Colonic mucosa (tissue), 4 donors: ENCODE measurements around the gene PRKAG2. TPM values are rescaled to one million over a fixed set of nuclear protein-coding genes. Genes with fewer than 3 reads are reported as not detected.

Source experiments
- DNase-seq: peaks from one replicate; pipeline ENCODE4 v3.0.0-alpha.2; 2020
- H3K27ac ChIP-seq: fragments of 200-600 bp; one replicate; pipeline ENCODE4 v1.8.0; 2021
- H3K27me3 ChIP-seq: fragments of 200-600 bp; one replicate; pipeline ENCODE4 v1.8.0; 2021
- H3K36me3 ChIP-seq: fragments of 200-600 bp; one replicate; pipeline ENCODE4 v1.8.0; 2021
- H3K4me1 ChIP-seq: fragments of 200-600 bp; one replicate; pipeline ENCODE4 v1.8.0; 2021; ENCODE audit warnings: mild to moderate bottlenecking
- H3K4me3 ChIP-seq: fragments of 200-600 bp; one replicate; pipeline ENCODE4 v1.8.0; 2021
- H3K9ac ChIP-seq, 2 donors: one replicate each; pipeline ENCODE4 v1.7.0; 2013; ENCODE audit warnings: control low read depth in 2 of 2, low read depth in 2 of 2, low read length in 2 of 2
- H3K9me3 ChIP-seq: fragments of 200-600 bp; one replicate; pipeline ENCODE4 v1.8.0; 2021
- intact Hi-C: fragments of 100-400 bp; cut with DNase I; formaldehyde crosslinking; loops from one replicate; pipeline ENCODE4 v1.14.1; 2022
- total RNA-seq, 2 donors: library from RNA; stranded (reverse); fragmentation: NEBNext Ultra II Directional in 1 of 2; extraction: Animal tissue kit (Norgen Biotek cat#: 25700) in 1 of 2; gene quantifications; one replicate each; pipeline ENCODE4 v1.2.1, GENCODE V29; 2021
- TF ChIP-seq, protein P1 (sequence below): fragments of 200-600 bp; IDR thresholded peaks from one replicate; pipeline ENCODE4 v1.8.0; 2022; ENCODE audit warnings: antibody characterized with exemption, mild to moderate bottlenecking
- donor health status: healthy.
- donor health status: DM: no; HTN: no; CAD: no.
- donor health status: DM: no; HTN: no; CAD: no.

Gene PRKAG2
- total RNA-seq, 2 donors from 2014 or later = 36.3 to 42.0 TPM

DNA sequence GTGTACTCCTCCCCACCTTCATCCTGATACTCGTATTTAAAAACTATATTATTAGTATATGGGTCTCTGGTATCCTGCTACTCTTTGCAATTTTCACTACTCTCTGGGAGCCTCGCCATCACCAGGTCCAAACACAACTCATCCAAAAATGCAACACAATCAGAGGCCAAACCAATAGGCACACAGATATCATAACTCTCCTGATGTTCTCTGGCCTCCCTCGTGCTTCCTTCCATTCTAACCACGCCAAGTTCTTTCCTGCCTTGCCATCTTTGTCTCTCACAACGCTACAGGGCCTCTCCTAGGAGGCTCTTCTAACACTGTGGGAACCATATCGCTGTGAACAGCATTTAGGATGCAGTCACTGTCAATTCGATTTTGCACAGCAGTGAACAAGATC lies 364.6 kb downstream of the PRKAG2 start:
- no peaks in the 10 kb centered on the region for H3K27me3 ChIP-seq
- TF ChIP-seq, protein P1, sequence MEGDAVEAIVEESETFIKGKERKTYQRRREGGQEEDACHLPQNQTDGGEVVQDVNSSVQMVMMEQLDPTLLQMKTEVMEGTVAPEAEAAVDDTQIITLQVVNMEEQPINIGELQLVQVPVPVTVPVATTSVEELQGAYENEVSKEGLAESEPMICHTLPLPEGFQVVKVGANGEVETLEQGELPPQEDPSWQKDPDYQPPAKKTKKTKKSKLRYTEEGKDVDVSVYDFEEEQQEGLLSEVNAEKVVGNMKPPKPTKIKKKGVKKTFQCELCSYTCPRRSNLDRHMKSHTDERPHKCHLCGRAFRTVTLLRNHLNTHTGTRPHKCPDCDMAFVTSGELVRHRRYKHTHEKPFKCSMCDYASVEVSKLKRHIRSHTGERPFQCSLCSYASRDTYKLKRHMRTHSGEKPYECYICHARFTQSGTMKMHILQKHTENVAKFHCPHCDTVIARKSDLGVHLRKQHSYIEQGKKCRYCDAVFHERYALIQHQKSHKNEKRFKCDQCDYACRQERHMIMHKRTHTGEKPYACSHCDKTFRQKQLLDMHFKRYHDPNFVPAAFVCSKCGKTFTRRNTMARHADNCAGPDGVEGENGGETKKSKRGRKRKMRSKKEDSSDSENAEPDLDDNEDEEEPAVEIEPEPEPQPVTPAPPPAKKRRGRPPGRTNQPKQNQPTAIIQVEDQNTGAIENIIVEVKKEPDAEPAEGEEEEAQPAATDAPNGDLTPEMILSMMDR = no peak
- no peaks in the 10 kb centered on the region for H3K9me3 ChIP-seq
- H3K36me3 ChIP-seq = no peaks in the 10 kb centered on the region
- H3K9ac ChIP-seq = no peak overlapping the region
- no peak for DNase-seq
- H3K27ac ChIP-seq = no peak overlapping the region
- H3K4me1 ChIP-seq = no peaks in the 10 kb centered on the region
- no peak overlapping the region for H3K4me3 ChIP-seq
- intact Hi-C loops = no loop called here

DNA sequence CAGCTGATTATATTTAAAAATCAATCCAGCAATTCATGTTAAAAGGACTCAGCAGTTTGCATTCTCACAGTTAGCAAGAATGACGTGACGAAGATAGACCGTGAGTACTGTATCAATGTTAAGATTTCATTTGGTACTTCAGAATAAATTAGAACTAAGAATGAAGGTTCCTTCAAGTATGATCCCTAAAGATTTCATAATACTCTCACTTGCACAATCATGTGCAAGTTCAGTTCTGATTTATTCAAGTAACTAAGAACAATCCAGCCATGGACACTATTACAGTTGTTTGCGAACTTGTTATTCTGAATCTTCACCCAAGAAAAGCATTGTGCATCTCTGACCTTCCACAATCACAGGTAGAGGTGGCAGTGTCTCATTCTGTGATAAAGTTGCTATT lies 365.0 kb downstream of the PRKAG2 start:
- TF ChIP-seq, protein P1 = no peak
- intact Hi-C loops = no loop called here
- no peak for DNase-seq
- Histone ChIP-seq H3K9me3 (no peaks in the 10 kb centered on the region), H3K4me3 (no peak overlapping the region), H3K4me1 (no peaks in the 10 kb centered on the region), H3K27me3 (no peaks in the 10 kb centered on the region), H3K36me3 (no peaks in the 10 kb centered on the region), H3K27ac (no peak overlapping the region), H3K9ac (no peak overlapping the region)

GRCh38 chr7:151511270-151511669 lies 365.6 kb downstream of the PRKAG2 start:
- TF ChIP-seq, protein P1 = no peak
- no peak overlapping the region for H3K27ac ChIP-seq
- H3K4me3 ChIP-seq = no peak overlapping the region
- no peaks in the 10 kb centered on the region for H3K9me3 ChIP-seq
- no peaks in the 10 kb centered on the region for H3K4me1 ChIP-seq
- no peak overlapping the region for H3K9ac ChIP-seq
- no peaks in the 10 kb centered on the region for H3K36me3 ChIP-seq
- DNase-seq = no peak
- intact Hi-C loops = no loop called here
- H3K27me3 ChIP-seq = no peaks in the 10 kb centered on the region

- Histone ChIP-seq H3K4me3 (no peak overlapping the region), H3K4me1 (no peaks in the 10 kb centered on the region), H3K36me3 (no peaks in the 10 kb centered on the region), H3K27ac (no peak overlapping the region), H3K9ac (no peak overlapping the region), H3K27me3 (no peaks in the 10 kb centered on the region), H3K9me3 (no peaks in the 10 kb centered on the region)
- DNase-seq = peak; percentile 31
- intact Hi-C loops = no loop called here
- TF ChIP-seq, protein P1 = no peak
These were observed 367.1 kb downstream of the PRKAG2 start for GRCh38 chr7:151509670-151510333.

DNA sequence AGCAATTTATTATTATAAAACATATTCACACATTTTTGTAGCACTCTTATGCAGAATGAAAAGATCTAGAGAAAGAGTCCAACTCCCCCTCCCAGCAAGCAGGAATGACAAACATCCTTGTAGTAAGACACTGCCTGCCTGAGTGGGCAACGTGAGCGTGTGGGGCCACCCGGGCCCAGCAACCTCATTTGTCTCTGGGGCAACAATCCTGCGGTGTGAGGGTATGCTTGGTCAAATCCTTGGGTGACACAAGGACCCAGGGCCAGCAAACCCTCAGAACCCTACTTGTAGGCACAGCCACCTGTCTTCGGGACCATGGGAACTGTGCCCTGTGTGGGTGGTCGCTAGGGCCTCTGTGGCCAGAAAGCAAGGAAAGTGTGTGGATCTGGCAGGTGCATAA lies 367.9 kb downstream of the PRKAG2 start:
- intact Hi-C loops = no loop called here
- Histone ChIP-seq H3K9ac (no peak overlapping the region), H3K27ac (no peak overlapping the region), H3K4me1 (no peaks in the 10 kb centered on the region), H3K4me3 (no peak overlapping the region), H3K36me3 (no peaks in the 10 kb centered on the region), H3K27me3 (no peaks in the 10 kb centered on the region), H3K9me3 (no peaks in the 10 kb centered on the region)
- TF ChIP-seq, protein P1 = no peak
- no peak for DNase-seq
